ENCODE results near the gene CCDC33.

The CCDC33 gene

DNA sequence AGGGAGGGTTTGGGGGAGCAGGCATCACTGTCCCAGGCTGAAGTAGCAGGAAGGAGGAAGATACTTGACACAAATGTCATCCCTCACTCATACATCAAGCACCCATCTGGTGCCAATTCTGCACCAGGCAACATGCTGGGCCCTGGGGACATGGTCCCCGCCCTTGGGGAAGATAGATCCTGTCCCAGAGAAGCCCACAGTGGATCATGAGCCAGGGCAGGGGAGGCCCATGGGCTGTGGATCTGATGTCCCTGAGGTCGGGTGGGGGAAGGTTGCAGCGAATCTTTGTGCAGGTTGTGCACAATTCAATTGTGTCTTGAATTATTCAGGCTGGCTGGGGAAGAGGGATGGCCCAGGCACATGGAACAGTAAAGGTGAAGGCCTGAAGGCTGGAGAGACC is 6.4 kb upstream of the CCDC33 start:
- Histone ChIP-seq H3K9me3 (ENCODE audit: control extremely low read depth in 1 of 5, control insufficient read depth in 4 of 5, insufficient read depth in 2 of 5, low read depth in 1 of 5, low read length in 4 of 5) (no peaks in the 10 kb centered on the region), H3K27me3 (replicated peaks in 2 of 5; ENCODE audit: control insufficient read depth in 4 of 5, insufficient read depth in 5 of 5, low read length in 4 of 5) (peaks cover 0 to 7% (median 0%) of the 10 kb centered on the region in 5 experiments), H3K4me1 (ENCODE audit: control extremely low read depth in 1 of 4, control insufficient read depth in 4 of 4, insufficient read depth in 4 of 4, low read length in 3 of 4) (peaks cover 0 to 6% (median 0%) of the 10 kb centered on the region in 4 experiments), H3K27ac (ENCODE audit: insufficient read depth in 1 of 2, low read depth in 1 of 2, low read length in 2 of 2, poor library complexity in 1 of 2, severe bottlenecking in 2 of 2) (no peak overlapping the region), H3K36me3 (ENCODE audit: control insufficient read depth in 4 of 4, insufficient read depth in 4 of 4, low read length in 3 of 4) (no peaks in the 10 kb centered on the region), H3K4me3 (ENCODE audit: control insufficient read depth in 1 of 7, extremely low read depth in 1 of 7, insufficient read depth in 4 of 7, low read depth in 2 of 7, low read length in 6 of 7) (no peak overlapping the region)
- 100% methylated on average over 3 of the region's 3 CpGs for WGBS (ENCODE audit: insufficient coverage)
- ChIA-PET CTCF (no interaction called here), POLR2A (no interaction called here)
- no peak for DNase-seq

- Histone ChIP-seq H3K27ac (ENCODE audit: insufficient read depth in 1 of 2, low read depth in 1 of 2, low read length in 2 of 2, poor library complexity in 1 of 2, severe bottlenecking in 2 of 2) (no peak overlapping the region), H3K36me3 (ENCODE audit: control insufficient read depth in 4 of 4, insufficient read depth in 4 of 4, low read length in 3 of 4) (no peaks in the 10 kb centered on the region), H3K9me3 (ENCODE audit: control extremely low read depth in 1 of 5, control insufficient read depth in 4 of 5, insufficient read depth in 2 of 5, low read depth in 1 of 5, low read length in 4 of 5) (no peaks in the 10 kb centered on the region), H3K4me3 (ENCODE audit: control insufficient read depth in 1 of 7, extremely low read depth in 1 of 7, insufficient read depth in 4 of 7, low read depth in 2 of 7, low read length in 6 of 7) (no peak overlapping the region), H3K4me1 (ENCODE audit: control extremely low read depth in 1 of 4, control insufficient read depth in 4 of 4, insufficient read depth in 4 of 4, low read length in 3 of 4) (peaks cover 0 to 21% (median 6%) of the 10 kb centered on the region in 4 experiments), H3K27me3 (replicated peaks in 2 of 5; ENCODE audit: control insufficient read depth in 4 of 5, insufficient read depth in 5 of 5, low read length in 4 of 5) (peaks cover 0 to 7% (median 0%) of the 10 kb centered on the region in 5 experiments)
- CTCF ChIA-PET = no interaction called here
- POLR2A ChIA-PET = no interaction called here
- no peak for DNase-seq
- 95% methylated on average over 6 of the region's 10 CpGs for WGBS (ENCODE audit: insufficient coverage)
Observed at GRCh38 chr15:74231475-74231874, 4.7 kb upstream of the CCDC33 start.

GRCh38 chr15:74233373-74233772 is 2.8 kb upstream of the CCDC33 start:
- Histone ChIP-seq H3K9me3 (ENCODE audit: control extremely low read depth in 1 of 5, control insufficient read depth in 4 of 5, insufficient read depth in 2 of 5, low read depth in 1 of 5, low read length in 4 of 5) (no peaks in the 10 kb centered on the region), H3K4me3 (ENCODE audit: control insufficient read depth in 1 of 7, extremely low read depth in 1 of 7, insufficient read depth in 4 of 7, low read depth in 2 of 7, low read length in 6 of 7) (no peak overlapping the region), H3K27ac (ENCODE audit: insufficient read depth in 1 of 2, low read depth in 1 of 2, low read length in 2 of 2, poor library complexity in 1 of 2, severe bottlenecking in 2 of 2) (no peak overlapping the region), H3K27me3 (replicated peaks in 2 of 5; ENCODE audit: control insufficient read depth in 4 of 5, insufficient read depth in 5 of 5, low read length in 4 of 5) (peaks cover 0 to 4% (median 0%) of the 10 kb centered on the region in 5 experiments), H3K4me1 (ENCODE audit: control extremely low read depth in 1 of 4, control insufficient read depth in 4 of 4, insufficient read depth in 4 of 4, low read length in 3 of 4) (peaks cover 0 to 22% (median 6%) of the 10 kb centered on the region in 4 experiments), H3K36me3 (ENCODE audit: control insufficient read depth in 4 of 4, insufficient read depth in 4 of 4, low read length in 3 of 4) (no peaks in the 10 kb centered on the region)
- ChIA-PET POLR2A (no interaction called here), CTCF (interaction anchor here (1.1 to 1.3 kb wide), 2 partner anchors 11 to 89 kb away, joined by 3 read pairs; no protein-coding TSS in a partner anchor)
- WGBS (ENCODE audit: insufficient coverage) = 97% methylated on average over 6 of the region's 6 CpGs
- DNase-seq = no peak

GRCh38 chr15:74233851-74234597 is 2.1 kb upstream of the CCDC33 start:
- DNase-seq = no peak
- no peak overlapping the region for H3K27ac ChIP-seq (ENCODE audit: insufficient read depth in 1 of 2, low read depth in 1 of 2, low read length in 2 of 2, poor library complexity in 1 of 2, severe bottlenecking in 2 of 2)
- no peaks in the 10 kb centered on the region for H3K36me3 ChIP-seq (ENCODE audit: control insufficient read depth in 4 of 4, insufficient read depth in 4 of 4, low read length in 3 of 4)
- CTCF ChIA-PET = interaction anchor here (0.7 to 1.3 kb wide), 3 partner anchors 10 to 88 kb away, joined by 3 read pairs; no protein-coding TSS in a partner anchor
- H3K27me3 ChIP-seq (replicated peaks in 2 of 5; ENCODE audit: control insufficient read depth in 4 of 5, insufficient read depth in 5 of 5, low read length in 4 of 5) = no peaks in the 10 kb centered on the region
- POLR2A ChIA-PET = no interaction called here
- H3K9me3 ChIP-seq (ENCODE audit: control extremely low read depth in 1 of 5, control insufficient read depth in 4 of 5, insufficient read depth in 2 of 5, low read depth in 1 of 5, low read length in 4 of 5) = no peaks in the 10 kb centered on the region
- 97% methylated on average over 3 of the region's 3 CpGs for WGBS (ENCODE audit: insufficient coverage)
- peaks cover 0 to 22% (median 6%) of the 10 kb centered on the region in 4 experiments for H3K4me1 ChIP-seq (ENCODE audit: control extremely low read depth in 1 of 4, control insufficient read depth in 4 of 4, insufficient read depth in 4 of 4, low read length in 3 of 4)
- no peak overlapping the region for H3K4me3 ChIP-seq (ENCODE audit: control insufficient read depth in 1 of 7, extremely low read depth in 1 of 7, insufficient read depth in 4 of 7, low read depth in 2 of 7, low read length in 6 of 7)

- Histone ChIP-seq H3K9me3 (ENCODE audit: control extremely low read depth in 1 of 5, control insufficient read depth in 4 of 5, insufficient read depth in 2 of 5, low read depth in 1 of 5, low read length in 4 of 5) (no peaks in the 10 kb centered on the region), H3K27ac (ENCODE audit: insufficient read depth in 1 of 2, low read depth in 1 of 2, low read length in 2 of 2, poor library complexity in 1 of 2, severe bottlenecking in 2 of 2) (no peak overlapping the region), H3K4me3 (ENCODE audit: control insufficient read depth in 1 of 7, extremely low read depth in 1 of 7, insufficient read depth in 4 of 7, low read depth in 2 of 7, low read length in 6 of 7) (no peak overlapping the region), H3K36me3 (ENCODE audit: control insufficient read depth in 4 of 4, insufficient read depth in 4 of 4, low read length in 3 of 4) (no peaks in the 10 kb centered on the region), H3K27me3 (replicated peaks in 2 of 5; ENCODE audit: control insufficient read depth in 4 of 5, insufficient read depth in 5 of 5, low read length in 4 of 5) (no peaks in the 10 kb centered on the region), H3K4me1 (ENCODE audit: control extremely low read depth in 1 of 4, control insufficient read depth in 4 of 4, insufficient read depth in 4 of 4, low read length in 3 of 4) (peaks cover 0 to 22% (median 7%) of the 10 kb centered on the region in 4 experiments)
- WGBS (ENCODE audit: insufficient coverage) = 93% methylated on average over 9 of the region's 9 CpGs
- ChIA-PET CTCF (interaction anchor here (1.3 kb wide), 1 partner anchor 9 kb away, joined by 3 read pairs; no protein-coding TSS in a partner anchor), POLR2A (no interaction called here)
- DNase-seq = no peak
Observed at GRCh38 chr15:74234598-74234875, 1.6 kb upstream of the CCDC33 start.

DNA sequence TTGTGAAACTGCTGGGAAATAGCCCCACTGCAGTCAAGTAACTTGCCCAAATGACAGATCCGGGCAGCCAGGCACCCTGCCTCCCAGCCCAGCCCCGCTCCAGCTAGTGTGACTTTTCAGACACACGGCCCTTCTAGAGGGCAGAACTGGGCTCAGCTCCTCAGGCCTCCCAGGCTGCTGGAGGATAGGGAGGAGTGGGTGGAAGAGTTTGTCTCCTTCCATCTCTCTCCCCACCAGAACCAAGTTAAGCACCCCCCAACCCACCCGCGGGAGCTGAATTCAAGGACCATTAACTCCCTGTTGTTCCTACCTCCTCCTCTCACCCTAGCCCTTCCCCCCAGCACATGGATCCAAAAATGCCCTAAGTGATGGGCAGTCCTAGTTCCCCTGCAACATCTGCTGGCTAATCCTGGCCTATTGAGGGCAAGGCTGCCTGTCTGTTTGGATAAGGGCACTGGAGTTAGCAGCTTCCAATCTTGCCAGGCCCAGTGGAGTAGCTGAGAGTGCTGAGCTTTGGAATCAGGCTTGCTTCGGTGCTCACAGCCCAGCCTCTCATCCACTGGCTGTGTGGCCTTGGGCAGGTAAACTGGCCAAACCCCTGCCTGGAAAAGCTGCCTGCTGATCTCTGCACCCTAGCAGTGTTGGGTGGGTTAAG is 3.1 kb downstream of the CCDC33 start:
- H3K27ac ChIP-seq (ENCODE audit: insufficient read depth in 1 of 2, low read depth in 1 of 2, low read length in 2 of 2, poor library complexity in 1 of 2, severe bottlenecking in 2 of 2) = no peak overlapping the region
- ChIA-PET POLR2A (no interaction called here), CTCF (interaction anchor here (1.1 to 2.2 kb wide), 5 partner anchors 17 to 83 kb away, joined by 3 to 10 read pairs (median 4); no protein-coding TSS in a partner anchor)
- H3K27me3 ChIP-seq (replicated peaks in 2 of 5; ENCODE audit: control insufficient read depth in 4 of 5, insufficient read depth in 5 of 5, low read length in 4 of 5) = peaks cover 0 to 3% (median 0%) of the 10 kb centered on the region in 5 experiments
- H3K9me3 ChIP-seq (ENCODE audit: control extremely low read depth in 1 of 5, control insufficient read depth in 4 of 5, insufficient read depth in 2 of 5, low read depth in 1 of 5, low read length in 4 of 5) = no peaks in the 10 kb centered on the region
- H3K36me3 ChIP-seq (ENCODE audit: control insufficient read depth in 4 of 4, insufficient read depth in 4 of 4, low read length in 3 of 4) = no peaks in the 10 kb centered on the region
- 93% methylated on average over 2 of the region's 6 CpGs for WGBS (ENCODE audit: insufficient coverage)
- no peak for DNase-seq
- H3K4me3 ChIP-seq (ENCODE audit: control insufficient read depth in 1 of 7, extremely low read depth in 1 of 7, insufficient read depth in 4 of 7, low read depth in 2 of 7, low read length in 6 of 7) = no peak overlapping the region
- peaks cover 0 to 21% (median 14%) of the 10 kb centered on the region in 4 experiments for H3K4me1 ChIP-seq (ENCODE audit: control extremely low read depth in 1 of 4, control insufficient read depth in 4 of 4, insufficient read depth in 4 of 4, low read length in 3 of 4)

DNA sequence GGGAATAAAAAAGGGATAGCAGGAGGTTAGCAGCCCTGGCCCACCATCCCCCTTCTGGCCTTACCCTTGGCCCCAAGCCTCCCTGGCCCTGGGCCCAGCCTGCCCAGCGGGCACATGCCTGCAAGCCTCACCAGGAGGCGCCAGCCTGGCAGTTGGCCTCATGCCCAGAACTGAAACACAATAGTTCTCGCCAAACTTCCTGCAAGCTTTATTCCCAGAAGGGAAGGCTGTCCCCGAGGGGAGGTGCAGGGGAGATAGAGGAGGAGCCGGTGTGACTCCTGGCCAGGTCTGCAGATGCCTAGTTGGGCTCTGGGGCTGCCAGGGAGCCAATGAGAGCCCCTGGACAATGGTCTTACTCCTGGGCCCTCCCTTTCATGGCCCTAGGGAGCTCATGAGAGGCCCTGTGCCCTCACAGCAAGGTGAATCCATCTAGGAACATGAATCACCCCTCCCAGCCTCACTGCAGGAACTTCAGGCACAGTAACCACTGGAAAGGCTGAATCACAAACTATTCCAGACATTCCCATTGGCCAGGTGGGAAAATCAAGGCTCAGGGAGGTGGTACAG is 4.0 kb downstream of the CCDC33 start:
- WGBS (ENCODE audit: insufficient coverage) = 0% methylated on average over 3 of the region's 5 CpGs
- no peaks in the 10 kb centered on the region for H3K9me3 ChIP-seq (ENCODE audit: control extremely low read depth in 1 of 5, control insufficient read depth in 4 of 5, insufficient read depth in 2 of 5, low read depth in 1 of 5, low read length in 4 of 5)
- no peak overlapping the region for H3K27ac ChIP-seq (ENCODE audit: insufficient read depth in 1 of 2, low read depth in 1 of 2, low read length in 2 of 2, poor library complexity in 1 of 2, severe bottlenecking in 2 of 2)
- DNase-seq = peak; percentile 39 to 53 (median 51)
- H3K4me1 ChIP-seq (ENCODE audit: control extremely low read depth in 1 of 4, control insufficient read depth in 4 of 4, insufficient read depth in 4 of 4, low read length in 3 of 4) = peaks cover 0 to 18% (median 15%) of the 10 kb centered on the region in 4 experiments
- H3K36me3 ChIP-seq (ENCODE audit: control insufficient read depth in 4 of 4, insufficient read depth in 4 of 4, low read length in 3 of 4) = no peaks in the 10 kb centered on the region
- POLR2A ChIA-PET = no interaction called here
- no peak overlapping the region for H3K4me3 ChIP-seq (ENCODE audit: control insufficient read depth in 1 of 7, extremely low read depth in 1 of 7, insufficient read depth in 4 of 7, low read depth in 2 of 7, low read length in 6 of 7)
- H3K27me3 ChIP-seq (replicated peaks in 2 of 5; ENCODE audit: control insufficient read depth in 4 of 5, insufficient read depth in 5 of 5, low read length in 4 of 5) = peaks cover 0 to 10% (median 4%) of the 10 kb centered on the region in 5 experiments
- CTCF ChIA-PET = interaction anchor here (0.6 to 2.2 kb wide), 8 partner anchors 11 to 111 kb away, joined by 3 to 10 read pairs (median 4); no protein-coding TSS in a partner anchor

All from common myeloid progenitor, CD34-positive (primary cell).